K562 (cell line): ENCODE data around the gene PITPNC1. TPM values are rescaled to one million over a fixed set of nuclear protein-coding genes. Genes with fewer than 3 reads are reported as not detected.

Source experiments
- ATAC-seq: fragments of 200-7000 bp; cut with Tn5 transposase; 3 replicates; pipeline ENCODE4 v1.9.1; 2020; ENCODE audit warnings: moderate library complexity
- BruUV-seq: library from RNA; stranded (reverse); fragments of 400-500 nt; replicated peaks from 2 replicates; lab custom pipeline; 2021; lab: Mats Ljungman, UMichigan
- CTCF ChIA-PET: fragments of 300-600 bp; formaldehyde crosslinking; extraction: SDS; loops from one replicate; lab custom pipeline; 2021; ENCODE audit warnings: low intra/inter-chr PET ratio; lab: Yijun Ruan, JAX
- POLR2A ChIA-PET: fragments of 300-600, 350-650 bp; sonication (Branson Sonifier 250); formaldehyde crosslinking; extraction: SDS; loops from one replicate; lab custom pipeline; 2021; ENCODE audit warnings: antibody characterized with exemption, inconsistent platforms; lab: Yijun Ruan, JAX
- DNase-seq, 4 experiments: peaks; one replicate each; pipeline versions ENCODE4 v3.0.0 to v3.0.0-alpha.2; 2011 to 2018; ENCODE audit warnings: low spot score in 3 of 4, mixed read lengths in 3 of 4; ENCODE audit errors: extremely low read depth in 1 of 4
- FAIRE-seq: peaks from 2 replicates; lab custom pipeline; 2011; peaks lifted over from hg19 to GRCh38; lab: Jason Lieb, UNC
- H2AFZ ChIP-seq: 2 replicates; pipeline ENCODE4 v1.6.0; 2011; ENCODE audit warnings: low read depth, low read length, control low read depth, inconsistent platforms
- H3K27ac ChIP-seq: fragments of 200-600 bp; 3 replicates; pipeline ENCODE4 v1.8.0; 2011; ENCODE audit warnings: low read depth, mild to moderate bottlenecking, control low read depth, inconsistent platforms, low read length, moderate library complexity, mixed read lengths; ENCODE audit errors: extremely low read depth
- H3K27me3 ChIP-seq, 2 experiments: fragments of 300-600 bp in 1 of 2; 2 replicates in 1 of 2; 3 replicates in 1 of 2; pipeline versions ENCODE4 v1.6.0 to v1.8.0; 2011; ENCODE audit warnings: inconsistent platforms in 2 of 2, low read length in 2 of 2, mild to moderate bottlenecking in 1 of 2, mixed read lengths in 1 of 2, moderate library complexity in 1 of 2; ENCODE audit not compliant: control insufficient read depth in 2 of 2, insufficient read depth in 2 of 2
- H3K36me3 ChIP-seq: fragments of 300-600 bp; 3 replicates; pipeline ENCODE4 v1.8.0; 2011; ENCODE audit warnings: mild to moderate bottlenecking, low read length, inconsistent platforms; ENCODE audit not compliant: control insufficient read depth, insufficient read depth
- H3K4me1 ChIP-seq, 2 experiments: fragments of 200-600 bp in 1 of 2; replicated peaks in 1 of 2; 2 replicates in 1 of 2; 3 replicates in 1 of 2; pipeline versions ENCODE4 v1.5.1 to v1.8.0; 2011; ENCODE audit warnings: inconsistent platforms in 2 of 2, low read length in 2 of 2, mild to moderate bottlenecking in 1 of 2, mixed read lengths in 1 of 2, moderate library complexity in 1 of 2; ENCODE audit not compliant: control insufficient read depth in 2 of 2, insufficient read depth in 2 of 2
- H3K4me2 ChIP-seq: 2 replicates; pipeline ENCODE4 v1.6.1; 2011; ENCODE audit warnings: low read length, control low read depth, inconsistent platforms, mixed read lengths; ENCODE audit not compliant: insufficient read depth
- H3K4me3 ChIP-seq: fragments of 200-600 bp; sonication (generic), shearing (Covaris generic); 2 replicates; pipeline ENCODE4 v1.5.1; 2016; ENCODE audit warnings: control low read depth, inconsistent platforms
- H3K79me2 ChIP-seq: fragments of 200-600 bp; 3 replicates; pipeline ENCODE4 v1.8.0; 2011; ENCODE audit warnings: low read length, inconsistent platforms; ENCODE audit not compliant: control insufficient read depth, insufficient read depth
- H3K9ac ChIP-seq, 2 experiments: 2 replicates each; pipeline versions ENCODE4 v1.6.0 to v1.6.1; 2011; ENCODE audit warnings: low read depth in 2 of 2, low read length in 2 of 2, control low read depth in 1 of 2, inconsistent platforms in 1 of 2, mild to moderate bottlenecking in 1 of 2, mixed read lengths in 1 of 2; ENCODE audit not compliant: insufficient read depth in 1 of 2
- H3K9me1 ChIP-seq: one replicate; pipeline ENCODE4 v1.6.0; 2011; ENCODE audit warnings: inconsistent platforms, mild to moderate bottlenecking, low read length, moderate library complexity; ENCODE audit not compliant: control insufficient read depth, insufficient read depth
- H3K9me3 ChIP-seq: replicated peaks from 2 replicates; pipeline ENCODE4 v1.5.1; 2011; ENCODE audit warnings: low read depth, low read length, inconsistent platforms; ENCODE audit not compliant: control insufficient read depth, insufficient read depth
- H4K20me1 ChIP-seq: replicated peaks from 2 replicates; pipeline ENCODE4 v1.6.1; 2011; ENCODE audit warnings: low read length, inconsistent platforms, mixed read lengths; ENCODE audit not compliant: control insufficient read depth, insufficient read depth
- TSHZ1 ChIP-seq: fragments of 250-450 bp; sonication (Bioruptor Pico); IDR thresholded peaks from 2 replicates; pipeline ENCODE4 v1.4.0; 2020; ENCODE audit warnings: mild to moderate bottlenecking, moderate library complexity
- ZNF12 ChIP-seq: sonication (generic); formaldehyde crosslinking; IDR thresholded peaks from 2 replicates; pipeline ENCODE4 v1.4.0; 2020; ENCODE audit warnings: mild to moderate bottlenecking, missing genetic modification reagents
- WGBS: fragments of 100-300 bp; shearing (Covaris generic); methylation state at CpG from one replicate; pipeline ENCODE4 v1.1.6; 2016; ENCODE audit warnings: low coverage, mixed read lengths; ENCODE audit not compliant: insufficient coverage; ENCODE audit errors: missing lambda C conversion rate; 5-methylcytosine and 5-hydroxymethylcytosine counted together
- in situ Hi-C: fragments of 300-500 bp; cut with MboI; formaldehyde crosslinking; loops from 4 replicates; pipeline ENCODE4 v1.15.0; 2018; ENCODE audit warnings: inconsistent platforms, mixed read lengths
- intact Hi-C: fragments of 100-400 bp; cut with micrococcal nuclease; formaldehyde crosslinking; loops from 2 replicates; pipeline ENCODE4 v1.14.2; 2022
- polyA plus RNA-seq, 8 experiments: library from polyadenylated mRNA; depleted of rRNA in 4 of 8; stranded (reverse) in 5 of 8; unstranded in 3 of 8; fragments of >200 nt; fragmentation: Nextera tagmentation in 2 of 8; fragmentation: Illumina TruSeq in 1 of 8; extraction: Ambion mirVana in 2 of 8; extraction: Trizol in 1 of 8; gene quantifications; 2 replicates each; pipeline versions ENCODE4 v1.2.1 to v1.2.3, GENCODE V29; 2011 to 2014; ENCODE audit warnings: inconsistent platforms in 1 of 8, missing spikeins in 1 of 8
- total RNA-seq, 7 experiments: library from RNA; depleted of rRNA in 6 of 7; stranded (reverse); fragments of >200 nt in 6 of 7; fragmentation: Illumina TruSeq in 2 of 7; extraction: Trizol in 2 of 7; gene quantifications; 2 replicates each; pipeline versions ENCODE4 v1.2.1 to v1.2.3, GENCODE V29; 2011 to 2021; ENCODE audit warnings: low replicate concordance in 1 of 7
- TF ChIP-seq, protein P1 (sequence below): fragments of 250-450 bp; sonication (Bioruptor Pico); IDR thresholded peaks from 2 replicates; pipeline ENCODE4 v1.8.0; 2021; ENCODE audit warnings: moderate library complexity, mild to moderate bottlenecking, inconsistent platforms
- TF ChIP-seq, protein P2 (sequence below): fragments of 450-650 bp; IDR thresholded peaks from 2 replicates; pipeline ENCODE4 v1.6.1; 2016; ENCODE audit warnings: low read depth, mild to moderate bottlenecking, moderate library complexity

The PITPNC1 gene
- total and polyA plus RNA-seq, 9 of the 15 experiments (the other 6 are each of a cell fraction or from before 2014, with no cell fraction given), result 0.11 to 1.1 (median 0.65) TPM

- intact Hi-C loops (no loop called here), in situ Hi-C loops (no loop called here)
- no peaks in the 10 kb centered on the region for H3K79me2 ChIP-seq
- no peaks in the 10 kb centered on the region for H3K9me1 ChIP-seq
- H3K4me3 ChIP-seq, result no peak overlapping the region
- FAIRE-seq (no peak), DNase-seq (no peak), ATAC-seq (no peak)
- no TSS peak for BruUV-seq
- 1% methylated on average over 6 of the region's 6 CpGs for WGBS
- no peaks in the 10 kb centered on the region for H3K9me3 ChIP-seq
- peaks cover 26 to 39% of the 10 kb centered on the region in 2 experiments for H3K27me3 ChIP-seq
- H3K36me3 ChIP-seq, result no peaks in the 10 kb centered on the region
- ChIA-PET CTCF (no interaction called here), POLR2A (no interaction called here)
- H4K20me1 ChIP-seq, result no peaks in the 10 kb centered on the region; the same call in 1 of the 2 replicates
- no peak overlapping the region for H3K4me2 ChIP-seq
- no peaks in the 10 kb centered on the region for H3K4me1 ChIP-seq
- H3K9ac ChIP-seq, result no peak overlapping the region
- TF ChIP-seq, protein P1, sequence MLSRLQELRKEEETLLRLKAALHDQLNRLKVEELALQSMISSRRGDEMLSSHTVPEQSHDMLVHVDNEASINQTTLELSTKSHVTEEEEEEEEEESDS (CRISPR knock-in tag), result no peak
- TF ChIP-seq ZNF12 (no peak), TSHZ1 (CRISPR knock-in tag) (no peak)
- TF ChIP-seq, protein P2, sequence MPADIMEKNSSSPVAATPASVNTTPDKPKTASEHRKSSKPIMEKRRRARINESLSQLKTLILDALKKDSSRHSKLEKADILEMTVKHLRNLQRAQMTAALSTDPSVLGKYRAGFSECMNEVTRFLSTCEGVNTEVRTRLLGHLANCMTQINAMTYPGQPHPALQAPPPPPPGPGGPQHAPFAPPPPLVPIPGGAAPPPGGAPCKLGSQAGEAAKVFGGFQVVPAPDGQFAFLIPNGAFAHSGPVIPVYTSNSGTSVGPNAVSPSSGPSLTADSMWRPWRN, result no peak
- no peak overlapping the region for H2AFZ ChIP-seq
- no peak overlapping the region for H3K27ac ChIP-seq
Measured at GRCh38 chr17:67646472-67646871, 269.4 kb downstream of the PITPNC1 start.
